ENCODE measurements around the gene GPNMB.

Gene GPNMB

GRCh38 chr7:23273141-23273599 lies 26.6 kb downstream of the GPNMB start:
- peak; percentile 90 for DNase-seq (ENCODE audit: low read depth)

DNA sequence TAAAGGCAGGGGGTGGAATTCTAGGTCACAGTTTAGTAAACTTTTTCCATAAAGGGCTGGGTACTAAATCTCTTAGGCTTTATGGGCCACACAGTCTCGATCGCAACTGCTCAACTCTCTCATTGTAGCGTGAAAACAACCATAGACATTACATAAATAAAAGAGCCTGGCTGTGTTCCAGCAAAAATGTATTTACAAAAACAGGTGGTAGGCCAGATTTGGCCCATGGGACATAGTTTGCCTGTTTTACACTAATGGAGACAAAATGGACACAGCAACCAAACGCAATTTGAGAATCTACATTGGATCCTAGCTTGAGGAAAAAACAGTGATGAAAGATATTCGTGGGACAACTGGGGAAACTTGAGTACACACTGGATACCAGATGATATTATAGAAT lies 29.3 kb downstream of the GPNMB start:
- no peak for DNase-seq (ENCODE audit: low read depth)

DNA sequence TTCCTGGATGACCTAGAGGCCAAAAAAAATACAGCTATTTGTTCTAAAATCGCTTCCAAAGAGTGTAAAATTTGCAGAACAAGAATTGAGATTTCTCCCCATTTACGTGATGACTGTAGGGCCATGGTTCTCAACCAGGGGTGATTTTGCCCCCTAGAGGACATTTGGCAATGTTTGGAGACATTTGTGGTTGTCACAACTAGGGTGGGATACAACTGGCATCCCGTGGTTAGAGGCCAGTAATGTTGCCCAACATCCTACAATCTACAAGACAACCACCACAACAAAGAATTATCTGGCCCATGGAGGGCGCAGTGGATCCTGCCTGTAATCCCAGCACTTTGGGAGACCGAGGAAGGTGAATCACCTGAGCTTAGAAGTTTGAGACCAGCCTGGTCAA lies 29.8 kb downstream of the GPNMB start:
- DNase-seq (ENCODE audit: low read depth): no peak

DNA sequence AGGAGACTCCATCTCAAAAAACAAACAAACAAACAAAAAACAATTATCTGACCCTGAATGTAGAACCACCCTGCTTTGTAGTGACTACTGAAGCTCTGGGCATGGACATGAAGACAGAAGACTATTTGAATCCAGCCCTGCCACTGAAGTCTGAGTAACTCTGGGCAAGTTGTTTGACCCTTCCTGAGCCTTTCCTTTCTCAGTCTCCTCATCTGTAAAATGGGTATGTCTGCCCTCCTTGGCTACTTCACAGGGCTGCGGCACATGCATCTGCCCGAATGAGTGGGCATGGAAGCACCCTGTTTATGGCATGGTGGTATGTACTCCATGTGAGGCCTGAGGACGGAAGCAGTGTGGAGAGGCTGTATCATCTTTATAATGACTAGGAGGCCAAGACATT lies 30.4 kb downstream of the GPNMB start:
- no peak for DNase-seq (ENCODE audit: low read depth)

DNA sequence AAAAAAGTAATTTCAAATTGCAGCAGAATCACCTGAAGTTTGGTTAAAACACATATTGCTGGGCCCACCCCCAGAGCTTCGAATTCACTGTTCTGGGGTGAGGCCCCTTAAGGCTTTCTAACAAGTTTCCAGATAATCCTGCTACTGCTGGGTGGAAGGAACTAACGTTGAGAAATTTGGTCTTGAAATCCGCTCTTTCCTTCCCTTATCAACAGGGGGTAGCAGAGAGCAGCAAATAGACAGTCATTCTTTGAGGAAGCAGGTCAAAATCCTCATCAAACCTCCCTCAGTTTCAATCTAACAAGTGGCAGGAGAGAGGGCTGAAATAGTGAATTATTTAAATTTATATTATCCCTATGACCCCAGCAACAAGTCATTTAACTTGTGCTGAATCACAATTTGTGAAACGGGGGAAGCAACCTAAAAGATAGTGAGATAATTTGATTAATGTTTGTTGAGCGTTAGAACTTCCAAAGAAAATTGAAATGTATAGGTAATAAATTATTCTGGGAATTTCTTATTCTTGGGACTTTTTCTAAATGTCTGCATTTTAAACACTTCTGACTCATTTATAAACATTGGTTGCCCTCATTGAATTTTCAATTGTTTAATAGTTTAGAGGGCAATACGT lies 30.9 kb downstream of the GPNMB start:
- DNase-seq (ENCODE audit: low read depth): no peak

- no peak for DNase-seq (ENCODE audit: low read depth)
Measured at GRCh38 chr7:23279819-23280525, 33.4 kb downstream of the GPNMB start.

GRCh38 chr7:23283086-23283485 lies 36.5 kb downstream of the GPNMB start:
- DNase-seq (ENCODE audit: low read depth): no peak

DNA sequence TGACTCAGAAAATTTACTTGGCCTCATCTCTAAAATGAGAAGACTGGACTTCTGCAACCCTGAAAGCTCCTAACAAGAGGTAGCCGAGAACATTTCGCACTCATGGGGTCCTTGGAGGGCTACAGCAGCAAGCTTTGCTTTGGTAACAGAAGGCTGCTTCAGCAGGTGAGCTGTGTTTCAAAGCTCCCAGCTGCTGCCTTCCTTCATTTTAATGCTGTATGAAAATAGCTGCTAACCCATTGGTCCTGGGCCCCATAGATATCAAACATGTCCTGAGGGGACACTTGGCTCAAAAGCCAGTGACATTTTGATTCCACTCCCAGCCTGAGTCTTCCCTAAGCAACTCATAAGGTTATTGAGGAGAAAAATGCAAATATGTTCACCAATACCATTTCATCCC lies 38.3 kb downstream of the GPNMB start:
- DNase-seq (ENCODE audit: low read depth): no peak

DNA sequence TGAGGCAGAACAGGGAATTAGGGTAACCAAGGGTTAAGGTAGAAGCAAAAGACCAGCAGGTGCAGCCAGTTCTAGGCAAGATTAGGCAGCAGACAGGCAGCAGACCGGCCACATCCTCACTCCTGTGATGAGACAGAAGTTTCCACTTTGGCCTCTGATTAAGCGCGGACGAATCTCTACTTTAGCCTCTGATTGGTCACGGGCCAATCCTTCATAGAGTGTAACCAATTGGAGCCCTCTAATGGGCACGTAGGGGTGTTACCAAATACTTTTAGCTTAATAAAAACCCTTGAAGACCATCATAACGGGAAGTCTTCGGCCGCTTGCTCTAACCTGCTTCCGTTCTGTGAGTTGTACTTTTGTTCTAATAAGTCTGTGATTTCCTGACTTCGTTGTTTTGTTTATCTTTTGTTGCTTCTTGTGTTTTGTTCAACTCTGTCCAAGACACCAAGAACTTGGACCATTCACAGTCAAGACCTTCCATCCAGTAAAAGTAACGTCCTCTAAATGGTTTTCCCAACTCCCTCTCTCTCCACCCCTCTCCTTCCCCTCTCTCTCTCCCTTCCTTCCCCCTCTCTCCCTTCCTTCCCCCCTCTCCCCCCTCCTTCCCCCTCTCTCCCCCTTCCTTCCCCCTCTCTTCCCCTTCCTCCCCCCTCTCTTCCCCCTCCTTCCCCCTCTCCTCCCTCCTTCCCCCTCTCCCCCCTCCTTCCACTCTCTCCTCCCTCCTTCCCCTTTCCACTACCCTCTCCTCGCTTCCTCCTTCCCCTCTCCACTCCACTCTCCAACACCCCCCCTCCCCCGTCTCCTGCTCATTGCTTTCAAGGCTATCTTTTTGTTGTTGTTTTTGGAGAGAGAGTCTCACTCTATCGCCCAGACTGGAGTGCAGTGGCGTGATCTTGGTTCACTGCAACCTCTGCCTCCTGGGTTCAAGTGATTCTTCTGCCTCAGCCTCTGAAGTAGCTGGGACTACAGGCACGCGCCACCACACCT lies 39.4 kb downstream of the GPNMB start:
- DNase-seq (ENCODE audit: low read depth): no peak

- no peak for DNase-seq (ENCODE audit: low read depth)
Measured at GRCh38 chr7:23287612-23288011, 41.0 kb downstream of the GPNMB start.

GRCh38 chr7:23290993-23291392 lies 44.4 kb downstream of the GPNMB start:
- DNase-seq (ENCODE audit: low read depth): no peak

DNA sequence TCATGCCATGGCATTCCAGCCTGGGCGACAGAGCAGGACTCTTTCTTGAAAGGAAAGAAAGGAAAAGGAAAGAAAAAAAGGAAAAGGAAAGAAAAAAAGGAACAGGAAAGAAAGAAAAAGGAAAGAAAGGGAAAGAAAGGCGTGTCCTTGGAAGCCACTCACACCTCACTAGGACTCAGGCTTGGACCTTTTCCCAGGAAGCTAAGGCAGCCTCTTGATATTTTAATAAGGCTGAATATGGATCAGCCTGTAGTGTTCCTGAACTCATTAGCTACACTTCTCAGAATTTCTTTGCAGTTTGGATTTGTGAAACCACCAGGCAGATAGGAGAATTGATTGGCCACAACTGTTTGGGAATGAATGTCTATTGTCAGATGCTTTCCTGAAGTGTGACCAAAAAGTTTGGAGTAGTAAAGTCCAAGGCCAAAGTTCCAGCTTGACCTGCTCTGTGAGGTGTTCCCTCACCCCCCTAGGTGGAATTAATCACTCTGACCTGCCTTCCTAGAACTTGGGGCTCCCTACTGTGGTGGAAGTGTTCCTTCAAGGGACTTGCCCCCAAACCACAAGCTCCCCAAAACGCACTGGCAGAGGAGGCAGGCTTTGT lies 45.5 kb downstream of the GPNMB start:
- no peak for DNase-seq (ENCODE audit: low read depth)

- DNase-seq (ENCODE audit: low read depth): no peak
Measured at GRCh38 chr7:23292623-23293022, 46.0 kb downstream of the GPNMB start.

DNA sequence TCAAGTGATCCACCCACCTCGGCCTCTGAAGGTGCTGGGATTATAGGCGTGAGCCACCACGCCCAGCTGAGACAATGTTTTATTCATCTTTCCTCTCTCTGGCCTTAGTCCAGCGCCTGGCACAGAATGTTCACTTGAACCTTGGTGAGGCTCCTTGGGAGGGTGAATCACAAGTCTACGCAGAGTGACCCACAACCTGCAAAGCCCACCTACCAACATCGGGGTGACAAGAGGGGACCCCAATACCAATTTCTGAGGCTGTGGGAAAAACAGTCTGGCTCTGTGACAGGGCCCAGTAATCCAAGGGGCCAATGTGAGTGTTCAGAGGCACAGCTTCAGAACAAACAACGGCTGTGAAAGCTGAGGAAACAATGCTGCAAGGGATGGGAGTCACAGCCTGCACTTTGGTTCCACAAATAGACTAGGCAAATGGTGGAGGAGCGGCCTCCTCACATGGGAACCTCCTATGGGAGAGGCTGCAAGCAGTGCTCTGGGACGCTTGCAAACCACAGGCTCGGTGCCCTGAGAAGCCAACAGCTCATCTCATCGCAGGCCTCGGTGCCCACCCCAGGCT lies 47.0 kb downstream of the GPNMB start:
- no peak for DNase-seq (ENCODE audit: low read depth)

DNA sequence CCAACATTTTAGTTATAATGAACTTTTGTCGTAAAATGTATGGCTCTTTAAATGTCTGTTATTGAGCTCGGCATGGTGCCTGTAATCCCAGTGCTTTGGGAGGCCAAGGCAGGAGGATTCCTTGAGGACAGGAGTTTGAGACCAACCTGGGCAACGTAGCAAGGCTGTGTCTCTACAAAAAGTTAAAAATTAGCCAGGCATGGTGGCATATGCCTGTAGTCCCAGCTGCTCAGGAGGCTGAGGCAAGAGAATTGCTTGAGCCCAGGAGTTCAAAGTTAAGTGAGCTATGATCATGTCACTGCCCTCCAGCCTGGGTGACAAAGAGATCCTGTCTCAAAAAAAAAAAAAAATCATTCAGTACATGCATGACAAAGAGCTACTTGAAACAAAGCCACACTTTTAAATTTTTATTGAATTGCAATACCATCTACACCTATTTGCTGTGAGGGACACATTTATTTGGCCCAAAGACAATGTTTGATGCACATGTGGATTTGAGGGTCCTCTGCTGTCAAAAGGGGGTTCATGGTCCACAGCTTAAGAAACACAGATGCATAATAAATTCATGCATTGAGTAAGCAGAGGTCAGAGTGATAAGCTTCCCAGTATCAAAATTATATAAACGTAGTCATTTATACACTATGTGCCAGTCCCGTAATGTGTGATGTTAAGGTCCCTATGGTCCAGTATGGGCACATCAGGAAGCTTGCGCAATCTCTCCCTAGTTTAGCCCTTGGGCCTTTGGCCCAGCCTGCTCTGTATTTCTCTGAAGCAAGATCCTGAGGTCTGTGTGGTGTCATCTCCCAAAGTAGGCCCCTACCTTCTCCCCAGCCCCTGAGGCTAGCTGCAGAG lies 48.2 kb downstream of the GPNMB start:
- DNase-seq (ENCODE audit: low read depth): no peak

GRCh38 chr7:23295401-23295697 lies 48.8 kb downstream of the GPNMB start:
- DNase-seq (ENCODE audit: low read depth): no peak

- DNase-seq (ENCODE audit: low read depth): no peak
Measured at GRCh38 chr7:23298141-23298881, 51.7 kb downstream of the GPNMB start.

DNA sequence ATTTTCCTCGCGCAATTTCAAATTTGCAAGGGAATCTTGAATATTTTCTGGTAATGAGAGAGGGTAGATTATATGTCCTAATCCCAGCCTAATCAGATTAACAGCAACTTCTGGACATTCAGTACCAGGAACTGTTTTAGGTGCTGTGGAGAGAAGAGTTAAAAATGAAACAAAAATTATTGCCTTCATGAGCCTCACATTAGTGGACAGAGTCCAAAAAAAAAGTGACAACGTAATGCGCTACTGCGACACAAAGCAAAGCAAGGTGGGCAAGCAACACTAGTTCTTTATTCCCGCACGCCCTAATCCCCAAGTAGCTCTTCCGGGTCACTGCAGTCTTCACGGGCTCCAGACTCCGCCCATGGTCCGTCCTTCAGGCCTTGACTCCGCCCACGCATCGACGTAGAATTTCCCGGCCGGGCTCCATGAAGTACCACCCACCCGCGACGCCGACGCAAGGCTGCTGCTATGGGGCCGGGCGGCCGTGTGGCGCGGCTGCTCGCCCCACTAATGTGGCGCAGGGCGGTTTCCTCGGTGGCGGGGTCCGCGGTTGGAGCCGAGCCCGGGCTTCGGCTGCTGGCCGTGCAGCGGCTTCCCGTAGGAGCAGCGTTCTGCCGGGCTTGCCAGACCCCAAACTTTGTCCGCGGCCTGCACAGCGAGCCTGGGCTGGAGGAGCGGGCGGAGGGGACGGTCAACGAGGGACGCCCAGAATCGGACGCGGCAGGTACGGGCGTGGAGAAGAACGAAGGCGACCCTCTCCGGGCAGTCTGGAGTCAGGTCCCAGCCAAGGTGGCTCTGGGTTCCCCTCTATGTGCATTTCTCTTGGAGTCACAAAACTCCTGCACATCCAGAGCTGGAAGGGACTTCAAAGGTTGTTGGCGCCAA lies 52.6 kb downstream of the GPNMB start, which contains the start of gene MALSU1:
TSS of gene MALSU1 (plus strand) at position 455 of the 885 bp plus-strand sequence. CDS start at position 469, 14 bp downstream.
- DNase-seq (ENCODE audit: low read depth): peak; percentile 92

DNA sequence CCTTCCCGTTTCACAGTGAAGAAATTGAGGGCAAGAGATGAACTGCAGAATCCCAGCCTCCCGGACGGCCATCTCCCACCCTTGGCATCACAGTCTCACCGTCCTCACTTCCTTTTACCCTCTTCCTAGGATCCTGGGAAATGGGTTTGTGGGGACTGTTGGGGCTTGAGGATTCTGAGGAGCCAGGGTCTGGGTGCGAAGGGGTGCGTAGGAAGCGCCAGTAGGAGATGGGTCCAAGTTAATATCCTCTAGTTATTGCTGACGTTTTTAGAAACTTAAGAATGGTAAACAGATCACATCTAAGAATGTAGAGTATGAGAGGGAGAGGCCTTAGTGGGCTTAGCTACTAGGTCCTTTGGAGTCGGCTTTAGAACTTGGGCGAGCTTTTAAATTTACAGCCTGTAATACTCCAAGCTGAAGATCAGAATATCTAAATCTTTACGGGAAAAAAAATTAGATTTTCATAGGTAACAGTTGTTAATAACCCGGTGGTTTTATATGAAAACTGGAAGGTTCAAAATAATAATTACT lies 53.3 kb downstream of the GPNMB start:
- DNase-seq (ENCODE audit: low read depth): no peak
